ENCODE measurements around the gene ULK4.

- TF ChIP-seq SIN3A (IDR thresholded peaks at IDR 0.05; ENCODE audit: low read depth) (no peak), CTCF (IDR thresholded peaks at IDR 0.05 in 2 of 3, conservative IDR thresholded peaks at IDR 0.05 in 1 of 3; ENCODE audit: borderline replicate concordance in 1 of 3, insufficient read depth in 1 of 3, low read depth in 2 of 3, low read length in 2 of 3) (no peak), EZH2 (IDR thresholded peaks at IDR 0.05) (no peak), CBX3 (IDR thresholded peaks at IDR 0.05; ENCODE audit: low read depth) (no peak), POLR2A (IDR thresholded peaks at IDR 0.05; ENCODE audit: borderline replicate concordance, extremely low read depth, insufficient read depth, insufficient read length) (no peak), YY1 (IDR thresholded peaks at IDR 0.05; ENCODE audit: extremely low read depth, insufficient replicate concordance, low read depth, low read length) (no peak), REST (IDR thresholded peaks at IDR 0.05; ENCODE audit: low read depth) (no peak)
Measured at GRCh38 chr3:41987627-41988026, 25.7 kb upstream of the ULK4 start.
